A549 treated with dexamethasone at 1 μM for 4 hours (cell line): Measurements from ENCODE around the gene CPN2. TPM values are rescaled to one million over a fixed set of nuclear protein-coding genes. Genes with fewer than 3 reads are reported as not detected.

ENCODE experiments used
- total RNA-seq: library from RNA; stranded (reverse); fragments of 200-300 nt; extraction: Qiagen RNA extraction; gene quantifications from 5 replicates; pipeline ENCODE4 v1.2.3, GENCODE V29; 2022

The CPN2 gene
- not detected in 5 replicates for total RNA-seq

GRCh38 chr3:194351080-194351672, at the start of gene CPN2:
CPN2 (minus strand) TSS chr3:194351328; CDS start chr3:194342702, 8,626 bp downstream.

GRCh38 chr3:194399166-194399565, 48.0 kb upstream of the CPN2 start, which contains the start of gene GP5:
GP5 (minus strand) TSS chr3:194399266; CDS start chr3:194398282, 984 bp downstream.

GRCh38 chr3:194369522-194370279, 18.6 kb upstream of the CPN2 start, which contains the start of gene LRRC15:
LRRC15 (minus strand) TSS chr3:194369743; CDS start chr3:194361043, 8,700 bp downstream.

Other genes with a start within 250 kb of the CPN2 start
- 9.6 to 11.4 TPM (median 10.0 TPM) in 5 replicates for gene HES1, start 215.2 kb downstream of the CPN2 start, total RNA-seq
- 0.12 to 0.25 TPM (median 0.14 TPM) in 5 replicates for gene LRRC15, start 18.4 kb upstream of the CPN2 start, total RNA-seq
- gene GP5, start 47.9 kb upstream of the CPN2 start, total RNA-seq = 0.02 to 0.04 TPM in 2 of 5 replicates, not detected in the others
- gene ATP13A3, start 135.7 kb upstream of the CPN2 start, total RNA-seq = 25.3 to 42.6 TPM (median 41.4 TPM) in 5 replicates